ENCODE measurements around the gene PHF19. TPM values are rescaled to one million over a fixed set of nuclear protein-coding genes. Genes with fewer than 3 reads are reported as not detected.

The PHF19 gene
- total RNA-seq, 5 donors from 2014 or later (not counting 1 experiment from before 2014, with no cell fraction given): 92.8 to 184 (median 166) TPM

DNA sequence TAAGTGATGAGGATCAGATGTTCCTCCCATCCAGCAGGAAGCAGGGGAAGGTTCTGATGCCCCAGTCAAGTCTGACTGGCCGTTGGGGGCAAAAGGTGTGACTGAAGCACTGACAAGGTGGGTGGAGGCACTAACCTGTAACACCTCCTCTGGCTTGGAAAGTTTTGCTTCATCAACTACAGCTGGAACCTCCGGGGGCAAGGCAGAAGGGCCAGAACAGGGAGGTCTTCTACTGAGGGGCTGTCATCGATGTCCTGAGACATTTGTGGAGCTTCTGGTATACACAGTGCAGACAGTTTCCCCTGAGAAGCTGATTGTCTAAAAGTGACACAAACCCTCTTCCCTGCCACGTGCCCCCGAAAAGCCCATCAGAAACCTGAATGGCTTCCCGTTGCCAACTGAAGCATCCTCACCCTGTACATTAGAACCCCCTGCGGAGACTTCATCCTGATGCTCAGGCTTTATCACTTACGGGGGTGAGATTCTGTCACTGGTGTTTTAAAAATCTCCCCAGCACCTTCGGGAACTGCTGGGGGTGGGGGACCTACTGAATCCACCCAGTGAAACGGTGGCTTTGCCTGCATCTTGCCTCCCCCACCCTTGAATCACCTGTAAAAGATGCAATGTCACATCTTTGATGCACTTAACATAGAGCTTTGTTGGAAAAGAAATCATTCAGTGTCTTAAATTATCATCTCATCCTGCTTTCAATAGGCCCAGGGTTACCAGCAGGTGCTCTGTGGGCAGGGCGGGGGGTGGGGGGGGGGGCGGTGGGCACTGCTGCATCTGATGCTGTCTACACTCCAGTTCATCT is 25.0 kb upstream of the PHF19 start:
- Mint-ChIP-seq H3K36me3 (peaks cover 43% of the 10 kb centered on the region), H3K27me3 (no peaks in the 10 kb centered on the region), H3K9me3 (no peaks in the 10 kb centered on the region), H3K27ac (peak overlapping the region; percentile 97 to 99), H3K4me1 (peaks cover 81 to 89% (median 87%) of the 10 kb centered on the region in 3 donors), H3K4me3 (peak overlapping the region in 1 of 3 donors; percentile 76)
- Histone ChIP-seq H3K27ac (ENCODE audit: low read length) (peak overlapping the region; percentile 94), H3K9me3 (no peaks in the 10 kb centered on the region), H3K36me3 (ENCODE audit: control insufficient read depth in 2 of 2, extremely low read depth in 1 of 2, insufficient read depth in 1 of 2, low read length in 1 of 2) (peaks cover 0 to 35% of the 10 kb centered on the region in 2 donors), H3K4me3 (ENCODE audit: control insufficient read depth in 1 of 2, extremely low read depth in 1 of 2, low read length in 1 of 2) (no peak overlapping the region), H3K27me3 (replicated peaks in 1 of 2; ENCODE audit: control insufficient read depth in 2 of 2, extremely low read depth in 1 of 2, insufficient read depth in 2 of 2, low read length in 1 of 2) (no peaks in the 10 kb centered on the region), H3K4me1 (ENCODE audit: control insufficient read depth in 1 of 2, extremely low read depth in 1 of 2, insufficient read depth in 2 of 2, low read length in 2 of 2) (peaks cover 42 to 81% of the 10 kb centered on the region in 2 experiments)
- 60% methylated on average over 5 of the region's 12 CpGs for WGBS (ENCODE audit: insufficient coverage)
- ATAC-seq (replicated peaks in 1 of 4) (no peak), DNase-seq (no peak)
- ChIA-PET CTCF (interaction anchor here (0.7 to 1.6 kb wide), 4 partner anchors 12 to 56 kb away, joined by 3 to 6 read pairs (median 4); no protein-coding TSS in a partner anchor), POLR2A (interaction anchor here (0.5 to 0.6 kb wide), 2 partner anchors 30 to 56 kb away, joined by 3 to 4 read pairs; no protein-coding TSS in a partner anchor)

DNA sequence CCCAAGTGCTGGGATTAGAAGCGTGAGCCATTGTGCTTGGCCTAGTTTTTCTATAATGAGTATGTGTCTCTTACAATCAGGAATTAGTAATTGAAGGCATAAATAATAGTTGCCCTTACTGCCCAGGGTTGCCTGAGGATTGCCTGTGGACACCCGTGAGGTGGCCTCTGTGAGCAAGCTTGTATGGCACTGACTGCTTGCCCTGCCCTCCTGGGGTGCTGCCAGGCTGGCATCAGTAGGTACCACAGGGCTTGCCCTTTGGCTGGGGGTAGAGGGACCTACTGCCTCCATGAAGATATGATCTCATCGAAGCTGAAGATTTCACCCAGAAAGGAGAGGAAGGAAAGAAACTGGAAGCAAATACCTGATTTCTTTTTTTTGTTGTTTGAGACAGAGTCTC is 23.8 kb upstream of the PHF19 start:
- Mint-ChIP-seq H3K4me1 (peaks cover 74 to 87% (median 84%) of the 10 kb centered on the region in 3 donors), H3K27me3 (no peaks in the 10 kb centered on the region), H3K9me3 (no peaks in the 10 kb centered on the region), H3K27ac (peak overlapping the region; percentile 94 to 99), H3K4me3 (peak overlapping the region in 1 of 3 donors; percentile 12), H3K36me3 (peaks cover 35% of the 10 kb centered on the region)
- peaks cover 0 to 28% of the 10 kb centered on the region in 2 donors for H3K36me3 ChIP-seq (ENCODE audit: control insufficient read depth in 2 of 2, extremely low read depth in 1 of 2, insufficient read depth in 1 of 2, low read length in 1 of 2)
- ChIA-PET CTCF (no interaction called here), POLR2A (no interaction called here)
- peaks cover 42 to 79% of the 10 kb centered on the region in 2 experiments for H3K4me1 ChIP-seq (ENCODE audit: control insufficient read depth in 1 of 2, extremely low read depth in 1 of 2, insufficient read depth in 2 of 2, low read length in 2 of 2)
- no peak overlapping the region for H3K4me3 ChIP-seq (ENCODE audit: control insufficient read depth in 1 of 2, extremely low read depth in 1 of 2, low read length in 1 of 2)
- H3K9me3 ChIP-seq: no peaks in the 10 kb centered on the region
- H3K27me3 ChIP-seq (replicated peaks in 1 of 2; ENCODE audit: control insufficient read depth in 2 of 2, extremely low read depth in 1 of 2, insufficient read depth in 2 of 2, low read length in 1 of 2): no peaks in the 10 kb centered on the region
- 100% methylated on average over 1 of the region's 3 CpGs for WGBS (ENCODE audit: insufficient coverage)
- ATAC-seq (replicated peaks in 1 of 4): no peak
- peak overlapping the region; percentile 3 for H3K27ac ChIP-seq (ENCODE audit: low read length)
- DNase-seq: no peak

DNA sequence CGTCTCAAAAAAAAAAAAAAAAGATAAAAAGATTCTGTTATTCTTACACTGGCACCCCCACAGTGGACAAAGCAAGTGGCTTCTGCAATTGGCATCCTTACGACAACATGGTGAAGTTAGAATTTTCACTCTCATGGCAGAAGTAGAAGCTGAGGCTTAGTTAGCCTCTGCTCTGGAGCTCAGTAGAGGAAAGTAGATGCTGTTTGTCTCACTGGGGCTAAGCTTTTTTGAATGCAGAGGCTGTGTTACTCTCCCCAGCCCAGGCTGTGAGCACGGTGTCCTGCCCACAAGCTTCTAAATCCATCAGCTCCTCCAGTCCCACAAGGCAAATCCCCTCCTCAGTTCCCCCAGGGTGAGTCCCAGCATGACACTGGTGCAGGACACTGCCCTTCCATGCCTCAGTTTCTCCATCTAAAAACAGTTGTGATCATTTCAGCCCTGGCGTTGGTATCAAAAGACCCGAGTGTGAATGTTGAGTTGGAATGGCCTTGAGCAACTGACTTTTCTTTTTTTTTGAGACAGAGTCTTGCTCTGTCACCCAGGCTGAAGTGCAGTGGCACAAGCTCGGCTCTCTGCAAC is 22.6 kb upstream of the PHF19 start:
- ChIA-PET POLR2A (interaction anchor here (0.5 to 0.7 kb wide), 3 partner anchors 14 to 35 kb away, joined by 4 to 11 read pairs (median 4); no protein-coding TSS in a partner anchor), CTCF (interaction anchor here in 1 of 2 donors (0.6 to 1.1 kb wide), 2 partner anchors 18 to 30 kb away, joined by 3 to 4 read pairs; no protein-coding TSS in a partner anchor)
- no peak for ATAC-seq (replicated peaks in 1 of 4)
- 92% methylated on average over 4 of the region's 6 CpGs for whole genome bisulfite sequencing (ENCODE audit: insufficient coverage)
- DNase-seq: no peak
- peaks cover 62 to 85% (median 78%) of the 10 kb centered on the region in 3 donors for H3K4me1 Mint-ChIP-seq
- no peak overlapping the region for H3K4me3 ChIP-seq (ENCODE audit: control insufficient read depth in 1 of 2, extremely low read depth in 1 of 2, low read length in 1 of 2)
- H3K27ac Mint-ChIP-seq: peak overlapping the region; percentile 94 to 99
- H3K9me3 Mint-ChIP-seq: no peaks in the 10 kb centered on the region
- H3K4me3 Mint-ChIP-seq: no peak overlapping the region
- no peaks in the 10 kb centered on the region for H3K9me3 ChIP-seq
- no peaks in the 10 kb centered on the region for H3K27me3 ChIP-seq (replicated peaks in 1 of 2; ENCODE audit: control insufficient read depth in 2 of 2, extremely low read depth in 1 of 2, insufficient read depth in 2 of 2, low read length in 1 of 2)
- H3K36me3 Mint-ChIP-seq: peaks cover 24% of the 10 kb centered on the region
- H3K27me3 Mint-ChIP-seq: no peaks in the 10 kb centered on the region
- H3K4me1 ChIP-seq (ENCODE audit: control insufficient read depth in 1 of 2, extremely low read depth in 1 of 2, insufficient read depth in 2 of 2, low read length in 2 of 2): peaks cover 30 to 79% of the 10 kb centered on the region in 2 experiments
- no peak overlapping the region for H3K27ac ChIP-seq (ENCODE audit: low read length)
- H3K36me3 ChIP-seq (ENCODE audit: control insufficient read depth in 2 of 2, extremely low read depth in 1 of 2, insufficient read depth in 1 of 2, low read length in 1 of 2): peaks cover 0 to 19% of the 10 kb centered on the region in 2 donors

- Mint-ChIP-seq H3K27ac (peak overlapping the region; percentile 77 to 80), H3K27me3 (no peaks in the 10 kb centered on the region), H3K4me3 (peak overlapping the region in 1 of 3 donors; percentile 16), H3K4me1 (peaks cover 55 to 82% (median 75%) of the 10 kb centered on the region in 3 donors), H3K9me3 (peaks cover 0 to 2% (median 0%) of the 10 kb centered on the region in 3 donors), H3K36me3 (peaks cover 16% of the 10 kb centered on the region)
- H3K36me3 ChIP-seq (ENCODE audit: control insufficient read depth in 2 of 2, extremely low read depth in 1 of 2, insufficient read depth in 1 of 2, low read length in 1 of 2): peaks cover 0 to 10% of the 10 kb centered on the region in 2 donors
- H3K27me3 ChIP-seq (replicated peaks in 1 of 2; ENCODE audit: control insufficient read depth in 2 of 2, extremely low read depth in 1 of 2, insufficient read depth in 2 of 2, low read length in 1 of 2): no peaks in the 10 kb centered on the region
- DNase-seq: no peak
- POLR2A ChIA-PET: no interaction called here
- CTCF ChIA-PET: no interaction called here
- H3K4me3 ChIP-seq (ENCODE audit: control insufficient read depth in 1 of 2, extremely low read depth in 1 of 2, low read length in 1 of 2): no peak overlapping the region
- no peaks in the 10 kb centered on the region for H3K9me3 ChIP-seq
- ATAC-seq (replicated peaks in 1 of 4): no peak
- WGBS (ENCODE audit: insufficient coverage): no CpG with 5 or more reads among the region's 3 CpGs
- H3K4me1 ChIP-seq (ENCODE audit: control insufficient read depth in 1 of 2, extremely low read depth in 1 of 2, insufficient read depth in 2 of 2, low read length in 2 of 2): peaks cover 29 to 77% of the 10 kb centered on the region in 2 experiments
- peak overlapping the region; percentile 34 for H3K27ac ChIP-seq (ENCODE audit: low read length)
These were observed 21.4 kb upstream of the PHF19 start for GRCh38 chr9:120898396-120898795.

- Histone ChIP-seq H3K4me1 (ENCODE audit: control insufficient read depth in 1 of 2, extremely low read depth in 1 of 2, insufficient read depth in 2 of 2, low read length in 2 of 2) (peaks cover 41 to 78% of the 10 kb centered on the region in 2 experiments), H3K36me3 (ENCODE audit: control insufficient read depth in 2 of 2, extremely low read depth in 1 of 2, insufficient read depth in 1 of 2, low read length in 1 of 2) (no peaks in the 10 kb centered on the region), H3K27me3 (replicated peaks in 1 of 2; ENCODE audit: control insufficient read depth in 2 of 2, extremely low read depth in 1 of 2, insufficient read depth in 2 of 2, low read length in 1 of 2) (no peaks in the 10 kb centered on the region), H3K9me3 (no peaks in the 10 kb centered on the region), H3K4me3 (ENCODE audit: control insufficient read depth in 1 of 2, extremely low read depth in 1 of 2, low read length in 1 of 2) (no peak overlapping the region), H3K27ac (ENCODE audit: low read length) (peak overlapping the region; percentile 48)
- H3K9me3 Mint-ChIP-seq: peaks cover 0 to 3% (median 0%) of the 10 kb centered on the region in 3 donors
- POLR2A ChIA-PET: interaction anchor here (0.6 to 1.7 kb wide), 6 partner anchors 12 to 303 kb away, joined by 3 to 7 read pairs (median 3); partner anchors contain the start of gene TRAF1 (in 1 of the 2)
- CTCF ChIA-PET: interaction anchor here (1.0 to 1.3 kb wide), 4 partner anchors 8 to 40 kb away, joined by 3 to 4 read pairs (median 4); no protein-coding TSS in a partner anchor
- H3K4me1 Mint-ChIP-seq: peaks cover 55 to 85% (median 77%) of the 10 kb centered on the region in 3 donors
- no peak for ATAC-seq (replicated peaks in 1 of 4)
- DNase-seq: no peak
- H3K4me3 Mint-ChIP-seq: no peak overlapping the region
- no CpG with 5 or more reads among the region's 2 CpGs for WGBS (ENCODE audit: insufficient coverage)
- H3K27ac Mint-ChIP-seq: peak overlapping the region; percentile 70 to 71
- peaks cover 10% of the 10 kb centered on the region for H3K36me3 Mint-ChIP-seq
- no peaks in the 10 kb centered on the region for H3K27me3 Mint-ChIP-seq
These were observed 19.0 kb upstream of the PHF19 start for GRCh38 chr9:120895951-120896350.

Data from T-cell (primary cell).